OCI-LY3 (cell line): Measurements from ENCODE around the gene CTBP2.

Experiments
- H2AFZ ChIP-seq: fragments of 200-600, 300-600 bp; shearing (Covaris generic); 2 replicates; pipeline ENCODE4 v1.6.0; 2014; ENCODE audit warnings: antibody characterized with exemption, low read depth, low read length
- H3K27ac ChIP-seq: fragments of 200-600, 300-600 bp; sonication (generic); 2 replicates; pipeline ENCODE4 v1.5.1; 2014; ENCODE audit warnings: mild to moderate bottlenecking, low read length, moderate library complexity, mixed read lengths
- H3K27me3 ChIP-seq: fragments of 200-600, 300-600 bp; sonication (generic); 2 replicates; pipeline ENCODE4 v1.6.1; 2014; ENCODE audit warnings: low read depth, low read length, mixed read lengths
- H3K36me3 ChIP-seq: fragments of 200-600, 300-600 bp; sonication (generic); replicated peaks from 2 replicates; pipeline ENCODE3; 2014; ENCODE audit warnings: low read depth, low read length, mixed read lengths
- H3K4me1 ChIP-seq: fragments of 300-600, 200-600 bp; sonication (generic); 2 replicates; pipeline ENCODE4 v1.6.1; 2014; ENCODE audit warnings: low read length, mixed read lengths
- H3K4me2 ChIP-seq: fragments of 200-600, 300-600 bp; sonication (generic); 2 replicates; pipeline ENCODE4 v1.6.1; 2014; ENCODE audit warnings: low read length, mixed read lengths
- H3K4me3 ChIP-seq: fragments of 300-600, 200-600 bp; sonication (generic); 2 replicates; pipeline ENCODE4 v1.5.1; 2014; ENCODE audit warnings: antibody characterized with exemption, mild to moderate bottlenecking, low read length, moderate library complexity
- H3K79me2 ChIP-seq: fragments of 300-600, 200-600 bp; shearing (Covaris generic); 2 replicates; pipeline ENCODE4 v1.6.1; 2014; ENCODE audit warnings: mild to moderate bottlenecking, low read length, mixed read lengths
- H3K9ac ChIP-seq: fragments of 300-600, 200-600 bp; shearing (Covaris generic); 2 replicates; pipeline ENCODE4 v1.6.0; 2014; ENCODE audit warnings: mild to moderate bottlenecking, low read length, moderate library complexity
- H3K9me3 ChIP-seq: fragments of 200-600, 300-600 bp; shearing (Covaris generic); 2 replicates; pipeline ENCODE4 v1.6.1; 2014; ENCODE audit warnings: low read length, mixed read lengths; ENCODE audit not compliant: insufficient read depth
- H4K20me1 ChIP-seq: fragments of 200-600, 300-600 bp; sonication (generic); 2 replicates; pipeline ENCODE4 v1.6.1; 2016; ENCODE audit warnings: low read length, mixed read lengths; ENCODE audit not compliant: insufficient read depth
- CTCF ChIP-seq: fragments of 200-600, 300-600 bp; sonication (generic); IDR thresholded peaks from 2 replicates; pipeline ENCODE4 v1.5.1; 2014; ENCODE audit warnings: antibody characterized with exemption, low read length, low read depth
- EZH2phosphoT487 ChIP-seq: fragments of 200-600 bp; shearing (Covaris generic); IDR thresholded peaks from 2 replicates; pipeline ENCODE4 v1.6.1; 2018; ENCODE audit warnings: antibody characterized with exemption, mixed run types, low read depth

Gene CTBP2

GRCh38 chr10:125054669-125055268 is 105.6 kb downstream of the CTBP2 start:
- Histone ChIP-seq H3K27me3 (peaks cover 72% of the 10 kb centered on the region), H3K4me2 (no peak overlapping the region), H3K9me3 (no peaks in the 10 kb centered on the region), H3K4me1 (no peaks in the 10 kb centered on the region), H3K27ac (no peak overlapping the region), H3K9ac (no peak overlapping the region), H3K79me2 (no peaks in the 10 kb centered on the region), H3K4me3 (no peak overlapping the region), H2AFZ (no peak overlapping the region), H3K36me3 (no peaks in the 10 kb centered on the region), H4K20me1 (peaks cover 39% of the 10 kb centered on the region)
- TF ChIP-seq EZH2phosphoT487 (no peak), CTCF (no peak)

- Histone ChIP-seq H3K79me2 (no peaks in the 10 kb centered on the region), H2AFZ (no peak overlapping the region), H3K9me3 (no peaks in the 10 kb centered on the region), H3K36me3 (no peaks in the 10 kb centered on the region), H3K27ac (no peak overlapping the region), H3K4me2 (no peak overlapping the region), H4K20me1 (peaks cover 36% of the 10 kb centered on the region), H3K4me1 (no peaks in the 10 kb centered on the region), H3K4me3 (no peak overlapping the region), H3K27me3 (peaks cover 74% of the 10 kb centered on the region), H3K9ac (no peak overlapping the region)
- no peak for TF ChIP-seq CTCF
Observed at GRCh38 chr10:125054216-125054615, 106.1 kb downstream of the CTBP2 start.

GRCh38 chr10:125052146-125052545 is 108.2 kb downstream of the CTBP2 start:
- H3K4me2 ChIP-seq, result no peak overlapping the region
- TF ChIP-seq CTCF (no peak), EZH2phosphoT487 (no peak)
- peaks cover 21% of the 10 kb centered on the region for H4K20me1 ChIP-seq
- H3K9ac ChIP-seq, result no peak overlapping the region
- no peak overlapping the region for H3K27ac ChIP-seq
- H3K79me2 ChIP-seq, result no peaks in the 10 kb centered on the region
- no peak overlapping the region for H3K4me3 ChIP-seq
- no peaks in the 10 kb centered on the region for H3K9me3 ChIP-seq
- H3K4me1 ChIP-seq, result no peaks in the 10 kb centered on the region
- H3K27me3 ChIP-seq, result peaks cover 60% of the 10 kb centered on the region
- H3K36me3 ChIP-seq, result no peaks in the 10 kb centered on the region
- no peak overlapping the region for H2AFZ ChIP-seq

- no peak overlapping the region for H3K9ac ChIP-seq
- peaks cover 60% of the 10 kb centered on the region for H3K27me3 ChIP-seq
- H3K4me1 ChIP-seq, result no peaks in the 10 kb centered on the region
- no peak overlapping the region for H3K4me2 ChIP-seq
- no peaks in the 10 kb centered on the region for H3K79me2 ChIP-seq
- no peaks in the 10 kb centered on the region for H3K36me3 ChIP-seq
- H2AFZ ChIP-seq, result no peak overlapping the region
- no peak for TF ChIP-seq EZH2phosphoT487
- TF ChIP-seq CTCF, result no peak
- peaks cover 11% of the 10 kb centered on the region for H4K20me1 ChIP-seq
- no peak overlapping the region for H3K27ac ChIP-seq
- H3K9me3 ChIP-seq, result no peaks in the 10 kb centered on the region
- no peak overlapping the region for H3K4me3 ChIP-seq
Observed at GRCh38 chr10:125050383-125050782, 110.0 kb downstream of the CTBP2 start.
